SU-DHL-6 (cell line): ENCODE data around the gene PA2G4.
"Not testable (repeated sequence)": the region's sequence is repeated elsewhere in the genome, so short reads cannot be mapped to it uniquely, and the experiment has no call there.

Experiments
- H2AFZ ChIP-seq: fragments of 200-600 bp; sonication (generic); 2 replicates; pipeline ENCODE4 v1.6.1; 2014; ENCODE audit warnings: low read depth, mild to moderate bottlenecking, moderate library complexity, mixed read lengths, antibody characterized with exemption, low read length; ENCODE audit not compliant: severe bottlenecking
- H3F3A ChIP-seq: fragments of 200-600 bp; shearing (Covaris generic); 2 replicates; pipeline ENCODE4 v1.6.0; 2016; ENCODE audit warnings: antibody characterized with exemption, mild to moderate bottlenecking; ENCODE audit not compliant: insufficient read depth
- H3K27ac ChIP-seq: fragments of 200-600 bp; sonication (generic); 2 replicates; pipeline ENCODE4 v1.5.1; 2016; ENCODE audit warnings: low read depth, mild to moderate bottlenecking, low read length, moderate library complexity, mixed read lengths
- H3K27me3 ChIP-seq: fragments of 200-600 bp; sonication (generic), shearing (Covaris generic); 2 replicates; pipeline ENCODE4 v1.6.0; 2014; ENCODE audit warnings: mild to moderate bottlenecking, low read length
- H3K36me3 ChIP-seq: fragments of 200-600 bp; sonication (generic); 2 replicates; pipeline ENCODE4 v1.6.1; 2014; ENCODE audit warnings: mild to moderate bottlenecking, low read length, mixed read lengths
- H3K4me2 ChIP-seq: fragments of 300-600, 200-600 bp; shearing (Covaris generic), sonication (generic); 2 replicates; pipeline ENCODE4 v1.6.0; 2014; ENCODE audit warnings: low read length, low read depth, mild to moderate bottlenecking; ENCODE audit not compliant: poor library complexity, severe bottlenecking
- H3K4me3 ChIP-seq: fragments of 200-600 bp; sonication (generic); 2 replicates; pipeline ENCODE4 v1.5.1; 2014; ENCODE audit warnings: antibody characterized with exemption, low read length, mild to moderate bottlenecking, mixed read lengths; ENCODE audit not compliant: insufficient read depth, poor library complexity, severe bottlenecking
- H3K79me2 ChIP-seq: fragments of 200-600 bp; sonication (generic); 2 replicates; pipeline ENCODE4 v1.6.1; 2014; ENCODE audit warnings: mild to moderate bottlenecking, low read length, moderate library complexity; ENCODE audit not compliant: insufficient read depth
- H3K9ac ChIP-seq: fragments of 200-600 bp; sonication (generic); 2 replicates; pipeline ENCODE4 v1.7.0; 2014; ENCODE audit warnings: mild to moderate bottlenecking, low read length
- H3K9me2 ChIP-seq: fragments of 200-600 bp; sonication (generic); replicated peaks from 2 replicates; pipeline ENCODE4 v1.6.1; 2014; ENCODE audit warnings: low read length; ENCODE audit not compliant: insufficient read depth
- H3K9me3 ChIP-seq: fragments of 200-600 bp; sonication (generic); 2 replicates; pipeline ENCODE4 v1.6.1; 2014; ENCODE audit warnings: low read length, mixed read lengths; ENCODE audit not compliant: insufficient read depth
- H4K20me1 ChIP-seq: fragments of 200-600 bp; sonication (generic); 2 replicates; pipeline ENCODE4 v1.6.1; 2014; ENCODE audit warnings: low read depth, mild to moderate bottlenecking, antibody characterized with exemption, low read length, moderate library complexity, mixed read lengths
- CTCF ChIP-seq: fragments of 200-600 bp; sonication (generic); IDR thresholded peaks from one replicate; pipeline ENCODE4 v1.5.1; 2017; ENCODE audit warnings: antibody characterized with exemption, mild to moderate bottlenecking, low read length, moderate library complexity; ENCODE audit not compliant: insufficient read depth, poor library complexity, severe bottlenecking
- EZH2phosphoT487 ChIP-seq: fragments of 200-600 bp; sonication (generic), shearing (Covaris generic); conservative IDR thresholded peaks from 2 replicates; pipeline ENCODE4 v1.6.1; 2018; ENCODE audit warnings: mild to moderate bottlenecking, antibody characterized with exemption, low read length, moderate library complexity, mixed read lengths

PA2G4 gene

GRCh38 chr12:56153678-56154065, 49.3 kb downstream of the PA2G4 start:
- Histone ChIP-seq H3K9me2 (no peaks in the 10 kb centered on the region), H3F3A (peaks cover 18% of the 10 kb centered on the region), H3K27me3 (no peaks in the 10 kb centered on the region), H3K4me3 (no peak overlapping the region), H3K27ac (no peak overlapping the region), H3K79me2 (peaks cover 12% of the 10 kb centered on the region), H2AFZ (no peak overlapping the region), H4K20me1 (no peaks in the 10 kb centered on the region), H3K9ac (peak overlapping the region; percentile 77), H3K36me3 (no peaks in the 10 kb centered on the region), H3K4me2 (peak overlapping the region; percentile 80), H3K9me3 (no peaks in the 10 kb centered on the region)
- TF ChIP-seq EZH2phosphoT487 (no peak), CTCF (no peak)

DNA sequence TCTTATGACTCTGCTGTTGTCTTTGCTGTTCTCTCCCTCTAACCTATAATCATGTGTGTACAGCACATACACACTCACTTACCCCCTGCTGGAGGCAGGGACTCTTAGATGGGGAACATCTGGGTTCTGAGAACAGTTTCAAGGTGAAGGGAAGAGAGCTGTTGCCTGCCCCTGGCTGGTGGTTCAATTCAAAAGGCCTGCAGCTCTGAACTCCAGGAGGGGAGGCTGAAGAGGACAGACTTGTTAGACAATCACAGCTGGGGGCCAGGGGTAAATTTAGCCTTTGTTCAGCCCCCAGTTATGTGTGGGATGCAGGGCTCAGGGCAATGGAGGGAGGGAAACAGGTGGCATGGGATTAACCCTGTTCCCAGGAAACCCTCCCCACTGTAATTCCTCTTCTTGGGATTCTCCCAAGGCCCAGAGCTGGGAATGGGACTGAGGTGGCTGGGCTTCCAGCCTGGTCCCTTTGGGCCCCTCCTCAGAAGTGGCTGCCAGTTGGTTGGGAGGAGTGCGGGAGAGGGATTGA, 50.0 kb downstream of the PA2G4 start:
- Histone ChIP-seq H3K27ac (no peak overlapping the region), H3K79me2 (peaks cover 18% of the 10 kb centered on the region), H3K36me3 (no peaks in the 10 kb centered on the region), H3K9me3 (no peaks in the 10 kb centered on the region), H2AFZ (no peak overlapping the region), H3K9ac (peak overlapping the region; percentile 77), H3F3A (peaks cover 24% of the 10 kb centered on the region), H3K4me2 (peak overlapping the region; percentile 80), H3K4me3 (no peak overlapping the region), H3K9me2 (no peaks in the 10 kb centered on the region), H3K27me3 (no peaks in the 10 kb centered on the region), H4K20me1 (no peaks in the 10 kb centered on the region)
- TF ChIP-seq EZH2phosphoT487, result no peak

GRCh38 chr12:56154818-56155217, 50.5 kb downstream of the PA2G4 start:
- no peak overlapping the region for H3K27ac ChIP-seq
- H3K4me3 ChIP-seq, result no peak overlapping the region
- H2AFZ ChIP-seq, result no peak overlapping the region
- no peaks in the 10 kb centered on the region for H3K27me3 ChIP-seq
- 0 out of 2 replicates have a peak overlapping the region, but pooled peaks have one; percentile 77 for H3K9ac ChIP-seq
- H4K20me1 ChIP-seq, result no peaks in the 10 kb centered on the region
- H3K9me2 ChIP-seq, result no peaks in the 10 kb centered on the region
- TF ChIP-seq EZH2phosphoT487, result no peak
- TF ChIP-seq CTCF, result no peak
- peaks cover 23% of the 10 kb centered on the region for H3K79me2 ChIP-seq
- no peak overlapping the region for H3K4me2 ChIP-seq
- H3K36me3 ChIP-seq, result no peaks in the 10 kb centered on the region
- H3K9me3 ChIP-seq, result no peaks in the 10 kb centered on the region
- H3F3A ChIP-seq, result peaks cover 26% of the 10 kb centered on the region

DNA sequence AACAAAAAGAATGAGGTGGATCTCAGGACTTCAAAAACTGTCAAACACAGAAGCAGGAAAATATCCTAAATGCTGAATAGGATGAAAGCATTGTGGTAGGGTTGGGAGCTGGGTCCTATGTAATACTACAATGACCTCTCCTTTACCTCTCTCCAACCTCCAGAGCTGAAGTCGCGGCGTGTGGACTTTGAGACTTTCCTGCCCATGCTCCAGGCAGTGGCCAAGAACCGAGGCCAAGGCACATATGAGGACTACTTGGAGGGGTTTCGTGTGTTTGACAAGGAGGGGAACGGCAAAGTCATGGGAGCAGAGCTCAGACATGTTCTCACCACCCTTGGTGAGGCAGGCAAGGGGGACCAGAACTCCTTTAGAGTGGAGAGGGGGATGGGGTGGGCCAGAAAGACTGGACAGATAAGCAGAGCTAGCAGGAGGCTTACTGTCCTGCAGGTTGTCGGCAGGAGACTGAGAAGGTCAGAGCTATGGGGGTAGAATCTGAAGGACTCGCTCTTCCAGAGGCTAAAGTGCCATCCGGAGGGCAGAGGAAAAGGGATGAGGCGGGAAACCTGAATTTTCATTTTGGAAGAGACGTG, 51.0 kb downstream of the PA2G4 start:
- Histone ChIP-seq H3K27me3 (no peaks in the 10 kb centered on the region), H3K36me3 (no peaks in the 10 kb centered on the region), H3K9ac (no peak overlapping the region), H3K4me2 (no peak overlapping the region), H3K9me3 (no peaks in the 10 kb centered on the region), H3F3A (peaks cover 30% of the 10 kb centered on the region), H3K27ac (no peak overlapping the region), H2AFZ (no peak overlapping the region), H3K4me3 (no peak overlapping the region), H4K20me1 (no peaks in the 10 kb centered on the region), H3K79me2 (peaks cover 28% of the 10 kb centered on the region), H3K9me2 (no peaks in the 10 kb centered on the region)
- TF ChIP-seq CTCF, result no peak
- TF ChIP-seq EZH2phosphoT487, result no peak

DNA sequence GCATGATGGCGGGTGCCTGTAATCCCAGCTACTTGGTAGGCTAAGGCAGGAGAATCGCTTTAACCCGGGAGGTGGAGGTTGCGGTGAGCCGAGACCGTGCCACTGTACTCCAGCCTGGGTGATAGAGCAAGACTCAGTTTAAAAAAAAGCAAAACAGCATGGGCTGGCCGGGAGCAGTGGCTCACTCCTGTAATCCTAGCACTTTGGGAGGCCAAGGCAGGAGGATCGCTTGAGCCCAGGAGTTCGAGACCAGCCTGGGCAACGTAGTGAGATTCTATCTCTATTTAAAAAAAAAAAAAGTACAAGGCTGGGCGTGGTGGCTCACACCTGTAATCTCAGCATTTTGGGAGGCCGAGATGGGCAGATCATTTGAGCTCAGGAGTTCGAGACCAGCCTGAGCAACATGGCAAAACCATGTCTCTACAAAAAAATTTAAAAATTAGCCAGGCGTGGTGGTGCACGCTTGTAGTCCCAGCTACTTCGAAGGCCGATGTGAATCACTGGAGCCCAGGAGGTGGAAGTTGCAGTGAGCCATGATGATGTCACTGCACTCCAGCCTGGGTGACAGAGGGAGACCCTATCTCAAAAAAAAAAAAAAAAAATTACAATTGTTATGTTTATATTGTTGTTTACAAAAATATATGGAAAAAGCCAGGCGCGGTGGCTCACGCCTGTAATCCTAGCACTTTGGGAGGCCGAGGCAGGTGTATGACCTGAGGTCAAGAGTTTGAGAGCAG, 52.3 kb downstream of the PA2G4 start:
- H3F3A ChIP-seq, result peaks cover 29% of the 10 kb centered on the region
- H3K9ac ChIP-seq, result peak overlapping the region; percentile 89
- H3K27me3 ChIP-seq, H3K9me3 ChIP-seq, H3K9me2 ChIP-seq, H4K20me1 ChIP-seq, H3K36me3 ChIP-seq: not testable (repeated sequence)
- peak overlapping the region; percentile 82; the same call in 1 of the 2 replicates for H3K27ac ChIP-seq
- H3K4me3 ChIP-seq, result peak overlapping the region; percentile 75
- peak overlapping the region; percentile 61 for H2AFZ ChIP-seq
- H3K4me2 ChIP-seq, result peak overlapping the region; percentile 78
- peaks cover 28% of the 10 kb centered on the region for H3K79me2 ChIP-seq
